Measurements from ENCODE around the gene KIAA1549. TPM values are rescaled to one million over a fixed set of nuclear protein-coding genes. Genes with fewer than 3 reads are reported as not detected.

KIAA1549 gene
- total and polyA plus RNA-seq, 2 of the 8 experiments (the other 6 are each of a cell fraction or from before 2014, with no cell fraction given) = 6.5 to 17.3 TPM

GRCh38 chr7:138924501-138925225, 56.5 kb downstream of the KIAA1549 start:
- Histone ChIP-seq H4K8ac (ENCODE audit: extremely low read depth, insufficient read depth, low read length) (no peak overlapping the region), H4K5ac (ENCODE audit: insufficient read length, low read depth, low read length) (no peak overlapping the region), H3K4me3 (ENCODE audit: extremely low read depth in 1 of 4, insufficient read depth in 2 of 4, low read depth in 3 of 4, low read length in 4 of 4) (no peak overlapping the region), H3K4ac (replicated peaks; ENCODE audit: insufficient read length, low read depth, low read length) (no peak overlapping the region), H2BK20ac (ENCODE audit: low read length) (no peak overlapping the region), H3K4me2 (ENCODE audit: insufficient read depth in 1 of 2, low read depth in 2 of 2, low read length in 2 of 2) (no peak overlapping the region), H3K27me3 (replicated peaks in 1 of 4; ENCODE audit: control insufficient read depth in 3 of 4, extremely low read depth in 1 of 4, insufficient read depth in 3 of 4, low read length in 3 of 4) (no peaks in the 10 kb centered on the region), H2BK12ac (ENCODE audit: low read depth, low read length) (no peak overlapping the region), H3K36me3 (ENCODE audit: control insufficient read depth in 2 of 4, insufficient read depth in 4 of 4, low read length in 3 of 4) (no peaks in the 10 kb centered on the region), H3K18ac (ENCODE audit: extremely low read depth, low read length) (no peak overlapping the region), H3K23me2 (ENCODE audit: low read depth, low read length) (no peaks in the 10 kb centered on the region), H3K9me3 (ENCODE audit: insufficient read depth in 2 of 2, low read depth in 1 of 2, low read length in 1 of 2) (no peaks in the 10 kb centered on the region), H3K27ac (ENCODE audit: low read depth, low read length) (no peak overlapping the region), H2BK120ac (replicated peaks; ENCODE audit: low read depth, low read length) (no peak overlapping the region), H3K4me1 (replicated peaks in 1 of 4; ENCODE audit: control insufficient read depth in 3 of 4, insufficient read depth in 4 of 4, low read length in 3 of 4) (peaks cover 0 to 4% (median 2%) of the 10 kb centered on the region in 4 experiments; a peak in 2 of 7 replicates), H2AFZ (ENCODE audit: low read length) (no peak overlapping the region), H4K20me1 (replicated peaks in 1 of 2; ENCODE audit: control insufficient read depth in 1 of 2, insufficient read depth in 2 of 2, low read length in 2 of 2) (peaks cover 0 to 3% of the 10 kb centered on the region in 2 experiments), H3K14ac (ENCODE audit: insufficient read length) (no peak overlapping the region), H3K9ac (replicated peaks in 1 of 4; ENCODE audit: extremely low read depth in 1 of 4, low read depth in 3 of 4, low read length in 3 of 4) (no peak overlapping the region), H3K79me1 (ENCODE audit: low read depth, low read length) (peaks cover 6% of the 10 kb centered on the region; the same call in 1 of the 2 replicates), H2AK5ac (ENCODE audit: low read depth, low read length) (no peak overlapping the region), H3K56ac (replicated peaks; ENCODE audit: insufficient read length, low read depth, low read length) (no peak overlapping the region), H2BK5ac (ENCODE audit: low read depth, low read length) (no peak overlapping the region), H3K79me2 (ENCODE audit: control insufficient read depth in 1 of 2, insufficient read depth in 2 of 2, low read length in 2 of 2) (peaks cover 0 to 8% of the 10 kb centered on the region in 2 experiments; a peak in 1 of 4 replicates), H3K23ac (ENCODE audit: insufficient read length) (no peak overlapping the region), H4K91ac (replicated peaks; ENCODE audit: insufficient read length, low read length) (no peak overlapping the region), H2BK15ac (ENCODE audit: low read length) (no peak overlapping the region)
- no peak for DNase-seq (ENCODE audit: low read depth in 1 of 2, low spot score in 2 of 2)
- no peak for TF ChIP-seq TEAD4 (IDR thresholded peaks at IDR 0.05; ENCODE audit: low read depth, low read length)
- TF ChIP-seq GABPA (IDR thresholded peaks at IDR 0.05; ENCODE audit: borderline replicate concordance, insufficient read depth, low read length) = no peak
- TF ChIP-seq SP4 (IDR thresholded peaks at IDR 0.05; ENCODE audit: low read length) = no peak
- no peak for TF ChIP-seq SIN3A (conservative IDR thresholded peaks at IDR 0.05 in 1 of 2, IDR thresholded peaks at IDR 0.05 in 1 of 2; ENCODE audit: low read depth in 1 of 2, low read length in 2 of 2)
- no peak for TF ChIP-seq SP2 (IDR thresholded peaks at IDR 0.05; ENCODE audit: low read length)
- 82% methylated on average over 17 of the region's 17 CpGs; no CpG with 5 or more reads in 1 of the 2 experiments for WGBS, 2 experiments (ENCODE audit: extremely low coverage in 1 of 2, insufficient coverage in 1 of 2, insufficient read length in 1 of 2, insufficient replicate concordance in 2 of 2, low coverage in 1 of 2, low lambda C conversion rate in 2 of 2, missing lambda C conversion rate in 1 of 2)
- ChIA-PET CTCF (ENCODE audit: partially characterized antibody) (interaction anchor here (0.7 to 1.6 kb wide), 3 partner anchors 13 to 279 kb away, joined by 3 to 4 read pairs (median 3); no protein-coding TSS in a partner anchor), POLR2A (ENCODE audit: partially characterized antibody) (no interaction called here)
- FAIRE-seq = no peak

Measured in H1 (cell line).